Astrocyte (in vitro differentiated cells and primary cell): ENCODE measurements around the gene HSPG2.

Experiments
- CTCF ChIP-seq: IDR thresholded peaks from 2 replicates; pipeline ENCODE4 v1.5.1; 2011; ENCODE audit warnings: low read depth, mild to moderate bottlenecking, inconsistent platforms, low read length, moderate library complexity; ENCODE audit not compliant: insufficient read depth
- EZH2 ChIP-seq: IDR thresholded peaks from 2 replicates; pipeline ENCODE4 v1.6.1; 2012; ENCODE audit warnings: mild to moderate bottlenecking, low read length, inconsistent platforms; ENCODE audit not compliant: insufficient read depth

GRCh38 chr1:21900766-21901472 is 36.2 kb downstream of the HSPG2 start:
- TF ChIP-seq CTCF = no peak
- TF ChIP-seq EZH2 = no peak
